Activated CD8-positive, alpha-beta T cell treated with anti-CD3 and anti-CD28 coated beads for 36 hours (primary cell): Measurements from ENCODE around the gene CD274. TPM values are rescaled to one million over a fixed set of nuclear protein-coding genes. Genes with fewer than 3 reads are reported as not detected.

Experiments used
- ATAC-seq: fragments of 200-7000 bp; cut with Tn5 transposase; one replicate; pipeline ENCODE4 v1.10.0; 2021; ENCODE audit warnings: mild to moderate bottlenecking, moderate library complexity
- CTCF ChIA-PET: fragments of 350-600 bp; sonication (Branson Sonifier 250); formaldehyde crosslinking; loops from one replicate; lab custom pipeline; 2021; ENCODE audit warnings: antibody characterized with exemption; lab: Charles Lee
- POLR2A ChIA-PET: fragments of 350-600 bp; sonication (Branson Sonifier 250); formaldehyde crosslinking; loops from one replicate; lab custom pipeline; 2021; ENCODE audit warnings: antibody characterized with exemption; lab: Charles Lee
- DNase-seq: peaks from one replicate; pipeline ENCODE4 v3.0.0-alpha.2; 2020
- H3K27ac Mint-ChIP-seq: one replicate; pipeline ENCODE4 v1.8.0; 2021; ENCODE audit warnings: mild to moderate bottlenecking, mixed read lengths
- H3K27me3 Mint-ChIP-seq: one replicate; pipeline ENCODE4 v1.8.0; 2021; ENCODE audit warnings: mixed read lengths
- H3K36me3 Mint-ChIP-seq: one replicate; pipeline ENCODE4 v1.8.0; 2021; ENCODE audit warnings: low read depth, mixed read lengths
- H3K4me1 Mint-ChIP-seq: one replicate; pipeline ENCODE4 v1.8.0; 2021; ENCODE audit warnings: low read depth, mixed read lengths
- H3K4me3 Mint-ChIP-seq: one replicate; pipeline ENCODE4 v1.8.0; 2021; ENCODE audit warnings: mild to moderate bottlenecking, moderate library complexity, mixed read lengths
- H3K9me3 Mint-ChIP-seq: one replicate; pipeline ENCODE4 v1.8.0; 2021; ENCODE audit warnings: mixed read lengths
- intact Hi-C: fragments of 100-400 bp; cut with micrococcal nuclease; formaldehyde crosslinking; loops from one replicate; pipeline ENCODE4 v1.10.0; 2022
- total RNA-seq, 2 experiments: library from RNA; stranded (reverse); gene quantifications; one replicate each; pipeline ENCODE4 v1.2.3, GENCODE V29; 2021
- TF ChIP-seq, protein P1 (sequence below): fragments of 200-600 bp; IDR thresholded peaks from one replicate; pipeline ENCODE4 v1.8.0; 2022; ENCODE audit warnings: antibody characterized with exemption, mild to moderate bottlenecking

Gene CD274
- total RNA-seq, 2 experiments from 2014 or later, result 12.2 to 13.7 TPM

DNA sequence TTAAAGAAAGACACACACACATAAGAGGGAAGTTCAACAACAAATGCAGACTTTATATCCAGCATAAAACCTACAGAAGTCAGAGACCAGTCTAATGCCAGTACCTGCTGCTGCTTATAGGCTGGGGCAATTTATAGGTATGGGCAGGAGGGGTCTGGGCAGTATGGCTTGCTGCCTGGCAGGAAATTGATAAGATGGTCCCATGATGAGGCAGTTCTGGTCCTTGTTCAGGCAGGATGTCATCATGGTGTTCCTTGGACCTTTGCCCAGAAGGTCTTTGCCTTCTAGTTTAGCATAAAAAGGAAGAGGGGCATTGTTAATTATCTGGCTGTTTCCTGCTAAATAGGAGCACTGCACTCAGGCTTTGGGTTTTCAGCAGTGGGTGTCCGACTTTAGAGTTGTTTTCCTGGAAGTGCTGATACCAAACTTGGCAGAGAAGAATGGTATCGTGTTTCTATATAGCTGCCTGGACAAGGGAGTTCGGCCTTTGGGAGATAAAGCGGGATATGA is 49.6 kb downstream of the CD274 start:
- intact Hi-C loops, result no loop called here
- POLR2A ChIA-PET, result no interaction called here
- CTCF ChIA-PET, result interaction anchor here (1.7 kb wide), 1 partner anchor 18 kb away, joined by 4 read pairs; no protein-coding TSS in a partner anchor
- Mint-ChIP-seq H3K4me1 (peaks cover 5% of the 10 kb centered on the region), H3K36me3 (no peaks in the 10 kb centered on the region), H3K27me3 (no peaks in the 10 kb centered on the region), H3K4me3 (no peak overlapping the region), H3K9me3 (peaks cover 16% of the 10 kb centered on the region), H3K27ac (no peak overlapping the region)
- DNase-seq (no peak), ATAC-seq (no peak)
- TF ChIP-seq, protein P1, sequence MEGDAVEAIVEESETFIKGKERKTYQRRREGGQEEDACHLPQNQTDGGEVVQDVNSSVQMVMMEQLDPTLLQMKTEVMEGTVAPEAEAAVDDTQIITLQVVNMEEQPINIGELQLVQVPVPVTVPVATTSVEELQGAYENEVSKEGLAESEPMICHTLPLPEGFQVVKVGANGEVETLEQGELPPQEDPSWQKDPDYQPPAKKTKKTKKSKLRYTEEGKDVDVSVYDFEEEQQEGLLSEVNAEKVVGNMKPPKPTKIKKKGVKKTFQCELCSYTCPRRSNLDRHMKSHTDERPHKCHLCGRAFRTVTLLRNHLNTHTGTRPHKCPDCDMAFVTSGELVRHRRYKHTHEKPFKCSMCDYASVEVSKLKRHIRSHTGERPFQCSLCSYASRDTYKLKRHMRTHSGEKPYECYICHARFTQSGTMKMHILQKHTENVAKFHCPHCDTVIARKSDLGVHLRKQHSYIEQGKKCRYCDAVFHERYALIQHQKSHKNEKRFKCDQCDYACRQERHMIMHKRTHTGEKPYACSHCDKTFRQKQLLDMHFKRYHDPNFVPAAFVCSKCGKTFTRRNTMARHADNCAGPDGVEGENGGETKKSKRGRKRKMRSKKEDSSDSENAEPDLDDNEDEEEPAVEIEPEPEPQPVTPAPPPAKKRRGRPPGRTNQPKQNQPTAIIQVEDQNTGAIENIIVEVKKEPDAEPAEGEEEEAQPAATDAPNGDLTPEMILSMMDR, result no peak

- ChIA-PET CTCF (no interaction called here), POLR2A (no interaction called here)
- intact Hi-C loops, result no loop called here
- TF ChIP-seq, protein P1, result no peak
- Mint-ChIP-seq H3K36me3 (no peaks in the 10 kb centered on the region), H3K4me1 (peaks cover 7% of the 10 kb centered on the region), H3K4me3 (no peak overlapping the region), H3K9me3 (peaks cover 16% of the 10 kb centered on the region), H3K27ac (no peak overlapping the region), H3K27me3 (no peaks in the 10 kb centered on the region)
- ATAC-seq (no peak), DNase-seq (no peak)
Measured at GRCh38 chr9:5500441-5501235, 50.3 kb downstream of the CD274 start.

DNA sequence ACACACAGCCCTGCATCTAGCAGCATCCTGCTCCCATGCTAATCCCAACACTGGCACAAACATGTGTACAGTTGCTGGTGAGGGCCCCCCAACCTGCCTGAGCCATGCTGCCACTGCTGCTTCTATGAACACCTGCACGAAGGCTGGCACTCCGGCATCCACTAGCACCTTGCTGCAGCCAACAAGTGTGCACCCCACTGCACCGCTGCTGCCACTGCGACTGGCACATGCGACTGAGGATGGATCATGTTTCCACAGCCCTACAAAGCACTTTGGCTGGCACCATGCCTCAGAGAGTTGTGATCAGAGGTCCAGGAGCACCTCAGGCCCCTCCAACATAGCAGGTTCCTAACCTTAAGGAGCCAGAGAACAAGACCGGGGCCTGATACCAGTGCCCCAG is 52.2 kb downstream of the CD274 start:
- Mint-ChIP-seq H3K36me3 (no peaks in the 10 kb centered on the region), H3K4me3 (no peak overlapping the region), H3K4me1 (peaks cover 7% of the 10 kb centered on the region), H3K27ac (no peak overlapping the region), H3K27me3 (no peaks in the 10 kb centered on the region), H3K9me3 (peaks cover 17% of the 10 kb centered on the region)
- ATAC-seq (no peak), DNase-seq (no peak)
- intact Hi-C loops, result no loop called here
- TF ChIP-seq, protein P1, result no peak
- ChIA-PET CTCF (no interaction called here), POLR2A (no interaction called here)

DNA sequence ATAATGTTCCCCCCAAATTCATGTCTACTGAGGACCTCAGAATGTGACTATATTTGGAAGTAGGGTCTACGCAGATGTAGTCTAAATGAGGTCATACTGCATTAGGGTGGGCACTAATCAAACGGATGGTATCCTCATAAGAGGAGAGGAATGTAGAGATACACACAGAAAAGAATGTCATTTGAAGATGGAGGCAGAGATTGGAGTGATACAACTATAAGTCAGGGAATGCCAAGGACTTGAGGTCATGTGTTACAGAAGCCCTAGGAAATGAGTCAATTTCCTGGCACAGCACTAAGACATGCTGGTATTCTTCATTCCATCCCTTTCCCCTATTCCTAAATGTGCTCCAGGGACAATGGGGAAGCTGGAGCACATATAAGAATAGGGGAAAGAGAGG is 59.2 kb downstream of the CD274 start:
- ATAC-seq, result no peak
- intact Hi-C loops, result no loop called here
- H3K4me3 Mint-ChIP-seq, result no peak overlapping the region

More for the DNA sequence above, 59.2 kb downstream of the CD274 start:
- DNase-seq, result no peak
- peaks cover 5% of the 10 kb centered on the region for H3K9me3 Mint-ChIP-seq
- TF ChIP-seq, protein P1, result no peak
- H3K27me3 Mint-ChIP-seq, result no peaks in the 10 kb centered on the region
- H3K27ac Mint-ChIP-seq, result peak overlapping the region; percentile 53
- peaks cover 39% of the 10 kb centered on the region for H3K4me1 Mint-ChIP-seq
- ChIA-PET CTCF (interaction anchor here (0.7 to 1.2 kb wide), 3 partner anchors 16 to 73 kb away, joined by 3 to 4 read pairs (median 3); partner anchors contain the start of gene CD274), POLR2A (interaction anchor here (1.2 to 1.4 kb wide), 2 partner anchors 50 to 91 kb away, joined by 3 to 4 read pairs; no protein-coding TSS in a partner anchor)
- no peaks in the 10 kb centered on the region for H3K36me3 Mint-ChIP-seq
